Left ventricle myocardium inferior (tissue), 1 donor: Measurements from ENCODE around the gene EGR1. TPM values are rescaled to one million over a fixed set of nuclear protein-coding genes. Genes with fewer than 3 reads are reported as not detected.

Experiments
- DNase-seq: peaks from one replicate; pipeline ENCODE4 v3.0.0-alpha.2; 2020
- H3K27ac ChIP-seq: fragments of 200-600 bp; replicated peaks from 2 replicates; pipeline ENCODE4 v1.8.0; 2021
- H3K27me3 ChIP-seq: fragments of 200-600 bp; 2 replicates; pipeline ENCODE4 v1.8.0; 2021; ENCODE audit warnings: low read depth
- H3K36me3 ChIP-seq: fragments of 200-600 bp; 2 replicates; pipeline ENCODE4 v1.8.0; 2021
- H3K4me1 ChIP-seq: fragments of 200-600 bp; 2 replicates; pipeline ENCODE4 v1.8.0; 2021
- H3K4me3 ChIP-seq: fragments of 200-600 bp; 2 replicates; pipeline ENCODE4 v1.8.0; 2021; ENCODE audit warnings: mild to moderate bottlenecking, moderate library complexity
- H3K9me3 ChIP-seq: fragments of 200-600 bp; replicated peaks from 2 replicates; pipeline ENCODE4 v1.8.0; 2021
- CTCF ChIP-seq: fragments of 200-600 bp; IDR thresholded peaks from 2 replicates; pipeline ENCODE4 v1.8.0; 2021; ENCODE audit warnings: antibody characterized with exemption, mild to moderate bottlenecking, borderline replicate concordance
- intact Hi-C: fragments of 100-400 bp; cut with micrococcal nuclease; formaldehyde crosslinking; loops from one replicate; pipeline ENCODE4 v1.11.0; 2022
- total RNA-seq: library from RNA; stranded (reverse); fragmentation: NEBNext Ultra II Directional; extraction: Animal tissue kit (Norgen Biotek cat#: 25700); gene quantifications from one replicate; pipeline ENCODE4 v1.2.1, GENCODE V29; 2021
- donor health status: DM: no; HTN: yes; CAD: no; lungs with severe emphysema.

The EGR1 gene
- total RNA-seq, 1 donor from 2014 or later, result 7.8 TPM

- TF ChIP-seq CTCF, result no peak
- H3K27me3 ChIP-seq, result no peaks in the 10 kb centered on the region
- DNase-seq, result no peak
- intact Hi-C loops, result no loop called here
- no peak overlapping the region for H3K4me3 ChIP-seq
- peaks cover 36% of the 10 kb centered on the region for H3K4me1 ChIP-seq
- no peaks in the 10 kb centered on the region for H3K9me3 ChIP-seq
- H3K36me3 ChIP-seq, result peaks cover 4% of the 10 kb centered on the region
- H3K27ac ChIP-seq, result no peak overlapping the region
These were observed 24.1 kb upstream of the EGR1 start for GRCh38 chr5:138441221-138441620.

GRCh38 chr5:138444078-138444773, 21.1 kb upstream of the EGR1 start:
- Histone ChIP-seq H3K27ac (no peak overlapping the region), H3K36me3 (no peaks in the 10 kb centered on the region), H3K27me3 (no peaks in the 10 kb centered on the region), H3K4me3 (no peak overlapping the region), H3K4me1 (peaks cover 10% of the 10 kb centered on the region), H3K9me3 (no peaks in the 10 kb centered on the region)
- intact Hi-C loops, result no loop called here
- DNase-seq, result no peak
- TF ChIP-seq CTCF, result no peak

- peaks cover 7% of the 10 kb centered on the region for H3K4me1 ChIP-seq
- H3K4me3 ChIP-seq, result no peak overlapping the region
- no peaks in the 10 kb centered on the region for H3K36me3 ChIP-seq
- intact Hi-C loops, result no loop called here
- no peak for DNase-seq
- H3K27me3 ChIP-seq, result no peaks in the 10 kb centered on the region
- H3K27ac ChIP-seq, result no peak overlapping the region
- no peak for TF ChIP-seq CTCF
- no peaks in the 10 kb centered on the region for H3K9me3 ChIP-seq
These were observed 20.3 kb upstream of the EGR1 start for GRCh38 chr5:138444774-138445546.

GRCh38 chr5:138445547-138446271, 19.6 kb upstream of the EGR1 start:
- no peaks in the 10 kb centered on the region for H3K36me3 ChIP-seq
- H3K4me3 ChIP-seq, result no peak overlapping the region
- no peak for DNase-seq
- no peaks in the 10 kb centered on the region for H3K9me3 ChIP-seq
- intact Hi-C loops, result no loop called here
- peaks cover 9% of the 10 kb centered on the region for H3K4me1 ChIP-seq
- no peaks in the 10 kb centered on the region for H3K27me3 ChIP-seq
- TF ChIP-seq CTCF, result no peak
- H3K27ac ChIP-seq, result no peak overlapping the region

GRCh38 chr5:138448070-138448469, 17.2 kb upstream of the EGR1 start:
- Histone ChIP-seq H3K4me1 (peaks cover 9% of the 10 kb centered on the region), H3K4me3 (no peak overlapping the region), H3K36me3 (no peaks in the 10 kb centered on the region), H3K27me3 (no peaks in the 10 kb centered on the region), H3K9me3 (no peaks in the 10 kb centered on the region), H3K27ac (no peak overlapping the region)
- DNase-seq, result no peak
- TF ChIP-seq CTCF, result no peak
- intact Hi-C loops, result no loop called here
